GM18508 (cell line): ENCODE measurements around the gene ASTN2.

Experiments
- ATAC-seq: cut with Tn5 transposase; IDR thresholded peaks from one replicate; pipeline ENCODE4 v1.9.1; 2021; ENCODE audit warnings: moderate number of reproducible peaks; ENCODE audit not compliant: insufficient read depth, unreplicated experiment

ASTN2 gene

GRCh38 chr9:116741086-116741740, 673.6 kb downstream of the ASTN2 start:
- no peak for ATAC-seq

DNA sequence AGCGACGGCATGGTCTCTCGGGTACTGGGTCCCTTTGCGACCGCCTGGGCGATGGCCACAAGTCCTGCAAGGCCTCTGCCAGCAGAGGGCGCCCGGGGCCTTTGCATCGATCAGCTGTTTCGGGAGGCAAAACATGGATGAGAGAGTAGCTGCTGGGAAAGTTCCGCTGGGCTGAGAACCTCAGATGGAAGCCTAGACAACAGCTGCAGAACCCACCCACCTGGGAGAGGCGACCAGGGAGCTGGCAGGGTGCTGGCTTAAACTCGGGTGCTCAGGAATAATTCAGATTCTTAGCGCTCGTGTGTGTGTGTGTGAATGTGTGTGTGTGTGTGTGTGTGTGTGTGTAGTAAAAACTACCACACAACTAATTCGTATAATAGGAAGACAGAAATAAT, 677.7 kb downstream of the ASTN2 start:
- ATAC-seq: no peak

- no peak for ATAC-seq
Measured at GRCh38 chr9:116736399-116737151, 678.3 kb downstream of the ASTN2 start.

DNA sequence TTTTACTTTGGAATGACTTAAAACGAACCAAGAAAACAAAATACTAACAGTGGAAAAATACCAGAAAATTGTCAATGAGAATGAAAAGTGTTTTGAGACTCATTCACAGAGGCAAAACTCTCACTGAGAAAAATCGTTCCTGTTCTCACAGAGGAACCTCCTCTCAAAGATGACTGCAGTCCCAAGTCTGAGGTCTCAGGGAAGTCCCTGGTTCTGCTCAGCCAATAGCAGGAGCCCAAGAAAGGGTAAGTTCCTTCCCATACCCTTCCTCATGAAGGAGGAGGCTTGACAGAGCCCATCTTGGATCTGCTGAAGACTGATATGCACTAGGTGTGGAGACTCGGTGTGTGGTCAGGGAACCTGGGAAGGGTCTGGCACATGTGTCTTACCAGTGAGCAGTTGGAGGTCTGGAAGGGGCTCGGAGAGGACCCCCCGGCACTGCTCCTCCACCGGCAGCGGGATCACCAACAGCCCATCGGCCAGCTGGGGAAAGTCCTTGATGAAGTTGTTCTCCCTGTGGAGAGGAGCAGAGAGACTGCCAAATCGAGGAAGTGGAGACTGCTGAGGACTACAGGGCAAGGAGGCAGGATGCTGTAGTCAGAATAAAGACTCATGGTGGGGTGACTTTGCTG, 681.7 kb downstream of the ASTN2 start:
- no peak for ATAC-seq

GRCh38 chr9:116726602-116727001, 688.3 kb downstream of the ASTN2 start:
- ATAC-seq: no peak

DNA sequence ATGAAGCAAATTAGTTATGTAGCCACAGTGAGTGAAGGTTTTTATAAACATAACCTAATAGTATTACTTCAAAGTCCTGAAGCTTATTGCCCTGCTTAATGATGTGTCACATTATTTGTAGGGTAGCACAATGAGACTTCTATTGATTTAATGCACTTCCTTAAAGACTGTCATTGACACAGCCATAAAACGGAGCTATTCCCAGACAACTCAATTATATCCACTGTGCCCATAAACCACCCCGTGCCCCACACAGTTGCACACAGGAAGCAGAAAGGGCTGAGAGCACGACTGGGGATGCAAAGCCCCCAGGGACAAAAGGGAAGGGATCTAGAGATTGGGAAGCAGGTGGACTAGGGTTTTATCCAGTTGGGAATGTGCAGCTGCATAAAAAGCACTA, 690.7 kb downstream of the ASTN2 start:
- no peak for ATAC-seq

- no peak for ATAC-seq
Measured at GRCh38 chr9:116721944-116722343, 692.9 kb downstream of the ASTN2 start.

DNA sequence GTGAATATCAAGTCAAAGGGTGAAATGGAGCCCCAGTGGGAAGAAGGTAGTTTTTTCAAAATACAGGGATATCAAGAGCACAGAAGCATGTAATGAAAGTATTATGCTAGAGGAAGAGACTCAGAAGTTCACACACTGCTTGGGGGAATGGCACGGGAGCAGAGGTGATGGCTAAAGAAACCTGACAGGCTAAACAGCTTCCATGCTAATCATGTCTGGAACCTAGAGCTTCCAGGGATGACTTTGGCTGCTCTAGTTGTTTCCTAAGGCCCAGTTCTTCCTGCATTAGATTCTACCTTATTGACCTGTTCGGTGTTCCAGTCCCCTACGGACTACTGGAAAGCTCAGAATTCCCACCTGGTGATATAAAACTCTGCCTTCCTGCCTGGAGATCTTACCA, 693.4 kb downstream of the ASTN2 start:
- ATAC-seq: no peak

DNA sequence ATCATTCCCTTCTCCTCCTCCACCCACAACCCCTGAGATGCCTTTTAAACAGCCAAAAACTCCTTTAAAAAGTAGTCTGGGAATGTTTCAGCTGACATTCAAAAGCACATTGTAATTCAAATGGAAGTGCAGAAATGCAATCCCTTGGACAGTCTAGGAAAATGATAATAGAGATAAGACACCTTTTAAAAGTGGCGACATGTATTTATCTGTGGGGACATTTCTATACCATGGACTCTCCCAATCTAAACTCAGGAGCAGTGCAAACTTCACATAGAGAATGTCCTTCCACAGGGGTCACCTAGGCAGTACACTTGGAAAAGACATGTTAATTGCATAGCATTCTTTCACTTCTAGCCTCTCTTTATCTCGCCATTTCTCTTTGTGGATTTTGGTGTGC, 694.7 kb downstream of the ASTN2 start:
- ATAC-seq: no peak

GRCh38 chr9:116718111-116718510, 696.7 kb downstream of the ASTN2 start:
- no peak for ATAC-seq

- no peak for ATAC-seq
Measured at GRCh38 chr9:116717150-116717549, 697.7 kb downstream of the ASTN2 start.

DNA sequence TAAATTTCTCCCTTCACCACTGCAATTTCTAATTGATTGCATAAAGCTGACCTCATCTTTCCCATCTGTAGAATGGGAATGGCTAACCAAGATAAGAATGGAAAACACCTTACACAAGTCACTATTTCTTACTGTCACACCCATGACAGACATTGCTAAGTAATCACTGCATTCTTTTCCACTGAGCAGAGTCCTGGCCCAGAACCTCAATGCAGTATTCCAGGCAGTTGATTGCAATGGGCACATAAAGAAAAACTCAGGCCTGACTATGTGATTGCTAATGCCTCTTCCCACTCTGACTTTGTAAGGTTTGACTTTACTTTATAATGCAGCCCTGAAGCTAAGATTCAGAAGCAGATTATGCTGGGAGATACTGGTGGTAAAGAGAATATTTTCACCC, 698.4 kb downstream of the ASTN2 start:
- no peak for ATAC-seq

DNA sequence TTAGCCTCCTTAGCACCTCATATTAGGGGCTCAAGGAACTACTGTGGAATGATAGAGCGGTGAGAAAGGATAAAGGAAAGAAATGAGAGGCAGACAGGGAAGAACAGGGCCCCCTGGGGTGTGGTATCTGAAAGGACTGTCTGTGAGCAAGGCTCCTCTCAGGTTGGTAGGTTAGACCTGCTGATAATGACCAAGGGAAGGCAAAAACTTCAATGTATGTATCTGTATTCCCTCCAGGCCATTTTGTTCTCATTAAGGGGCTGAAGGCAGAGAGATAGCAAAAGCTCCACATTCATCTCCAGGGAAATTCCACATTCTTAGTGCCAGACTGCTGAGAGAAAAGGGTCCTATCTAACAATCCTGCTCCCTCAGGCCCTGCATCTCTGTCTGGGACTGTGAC, 699.1 kb downstream of the ASTN2 start:
- ATAC-seq: no peak

- ATAC-seq: no peak
Measured at GRCh38 chr9:116713271-116713670, 701.6 kb downstream of the ASTN2 start.

GRCh38 chr9:116712781-116713180, 702.1 kb downstream of the ASTN2 start:
- ATAC-seq: no peak

DNA sequence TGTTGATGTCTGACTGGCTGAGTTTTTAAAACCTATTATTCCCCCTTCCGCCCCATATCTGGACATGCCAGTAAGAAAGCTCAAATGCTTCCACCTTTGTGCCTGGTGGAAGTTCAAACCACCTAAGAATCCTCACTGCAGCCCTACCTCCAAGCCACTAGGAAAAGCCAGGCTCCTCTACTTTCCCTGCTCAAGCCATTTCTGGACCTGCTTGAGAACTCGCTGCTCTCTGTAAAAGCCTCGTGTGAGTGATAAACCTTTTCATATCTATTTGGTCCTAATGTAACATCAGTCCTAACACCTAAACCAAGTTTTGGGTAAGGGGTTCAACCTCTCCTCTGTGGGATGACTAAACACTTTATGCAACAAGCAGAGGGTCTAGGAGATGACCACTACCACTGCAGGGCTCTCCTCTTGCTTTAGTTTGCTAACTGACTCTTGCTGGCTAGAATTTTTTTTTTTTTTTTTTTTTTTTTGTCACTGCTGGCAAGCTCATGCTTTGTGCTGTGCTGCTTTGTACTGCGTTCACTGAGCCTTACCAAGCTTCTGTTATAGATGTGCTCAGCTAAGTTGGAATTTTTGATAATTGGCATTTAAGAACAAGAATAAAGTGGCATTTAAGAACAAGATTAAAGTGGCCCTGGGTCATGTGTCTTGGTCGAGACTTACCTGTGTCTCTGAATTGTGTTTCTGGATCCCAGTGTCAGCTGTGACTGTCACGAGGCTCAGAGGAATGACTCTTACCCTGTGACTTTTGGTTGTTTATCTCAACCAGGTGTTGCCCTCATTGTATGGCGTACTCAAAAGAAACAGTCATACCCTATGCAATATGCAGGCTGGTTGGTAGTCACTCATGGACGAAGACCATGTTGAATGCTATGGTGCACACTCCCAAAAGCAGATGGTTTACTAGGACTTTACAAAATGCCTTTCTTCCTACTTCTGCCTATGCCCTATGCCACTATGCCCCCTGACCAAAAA, 708.3 kb downstream of the ASTN2 start:
- no peak for ATAC-seq

DNA sequence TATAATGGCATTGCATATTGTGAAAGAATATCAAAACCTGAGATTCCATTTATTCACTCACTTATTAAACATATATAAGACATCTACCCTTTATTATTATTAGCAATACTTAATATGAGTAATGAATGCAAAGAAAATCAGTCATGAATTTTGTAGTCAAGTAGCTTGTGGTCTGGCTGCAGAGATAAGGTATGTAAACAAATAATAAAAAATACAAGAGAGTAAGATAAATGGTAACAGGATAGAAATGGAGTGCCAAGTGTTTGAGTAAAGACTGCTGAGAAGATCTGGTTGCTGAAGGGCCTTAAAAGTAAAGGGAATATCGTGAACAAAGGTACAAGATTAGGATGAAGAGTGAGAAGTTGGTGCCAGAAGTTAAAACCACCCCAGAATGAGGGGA, 709.3 kb downstream of the ASTN2 start:
- ATAC-seq: no peak

GRCh38 chr9:116704470-116704869, 710.4 kb downstream of the ASTN2 start:
- no peak for ATAC-seq

- no peak for ATAC-seq
Measured at GRCh38 chr9:116703634-116704033, 711.2 kb downstream of the ASTN2 start.

DNA sequence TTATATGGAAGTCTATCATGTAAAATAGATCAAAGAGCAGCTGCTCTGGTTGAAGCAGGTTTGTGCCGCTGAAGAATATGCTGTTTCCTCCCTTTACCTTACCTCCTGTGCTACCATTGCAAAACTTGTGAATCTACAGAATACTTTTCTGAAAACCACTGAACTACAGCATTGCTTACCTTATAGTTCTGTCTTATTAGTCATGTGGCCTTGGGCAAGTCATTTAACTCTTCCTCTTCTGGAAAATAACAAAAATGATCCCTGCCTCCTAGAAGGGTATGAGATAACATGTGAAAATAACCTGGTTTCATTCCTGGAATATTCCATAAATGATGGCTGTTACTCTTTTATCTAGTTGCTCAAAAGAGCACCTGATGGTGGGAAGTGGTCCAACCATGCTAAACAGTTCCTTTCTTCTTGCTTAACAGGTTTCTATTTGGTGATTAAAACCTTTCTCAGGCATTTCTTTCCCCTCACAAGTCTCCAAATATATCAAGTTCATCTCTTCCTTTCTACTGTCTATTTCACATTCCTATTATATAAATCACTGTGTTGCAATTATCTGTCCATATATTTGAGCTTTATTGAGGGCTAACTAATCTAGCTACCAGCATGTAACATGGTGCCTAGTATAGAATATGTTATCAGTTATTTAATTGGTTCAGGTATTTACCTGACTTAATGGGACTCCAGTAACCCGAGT, 712.8 kb downstream of the ASTN2 start:
- ATAC-seq: no peak
